Renal cortex interstitium (tissue), 11 donors: ENCODE data around the gene TTC33. TPM values are rescaled to one million over a fixed set of nuclear protein-coding genes. Genes with fewer than 3 reads are reported as not detected.
"Not testable (repeated sequence)": the region's sequence is repeated elsewhere in the genome, so short reads cannot be mapped to it uniquely, and the experiment has no call there.

Experiments
- DNase-seq, 11 donors: peaks; one replicate each; pipeline ENCODE4 v3.0.0-alpha.2; 2013; ENCODE audit warnings: low read depth in 9 of 11, low spot score in 4 of 11; ENCODE audit errors: extremely low read depth in 1 of 11
- polyA plus RNA-seq, 3 donors: library from polyadenylated mRNA; unstranded; fragments of 120-200 nt; gene quantifications; one replicate each; pipeline ENCODE4 v1.2.1, GENCODE V29; 2013; ENCODE audit not compliant: insufficient read length in 3 of 3

TTC33 gene
- polyA plus RNA-seq, 3 donors: 33.3 to 39.8 (median 34.2) TPM

- no peak for DNase-seq
These were observed 17.3 kb downstream of the TTC33 start for GRCh38 chr5:40738502-40738901.

- DNase-seq: peak in 7 of 11 donors; percentile 38 to 64 (median 44)
These were observed 19.5 kb downstream of the TTC33 start for GRCh38 chr5:40736103-40736875.

DNA sequence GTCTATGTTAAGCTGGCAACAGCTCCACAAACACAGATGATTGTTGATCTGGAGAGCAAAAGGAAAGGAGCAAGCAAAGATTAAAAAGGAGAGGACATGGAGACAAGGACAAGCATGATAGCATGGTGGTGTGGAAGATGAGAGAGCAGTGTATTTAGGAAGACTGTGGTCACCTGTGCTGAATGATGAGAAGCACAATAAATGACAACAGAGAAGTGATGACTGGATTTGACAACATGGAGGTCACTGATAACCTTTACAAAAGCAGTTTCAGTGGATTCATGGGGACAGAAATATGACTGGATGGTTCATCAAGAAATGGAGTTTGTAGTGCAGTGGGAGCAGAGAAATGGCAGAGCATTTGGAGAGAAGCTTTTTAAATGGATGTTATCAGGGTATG, 20.2 kb downstream of the TTC33 start:
- no peak for DNase-seq

DNA sequence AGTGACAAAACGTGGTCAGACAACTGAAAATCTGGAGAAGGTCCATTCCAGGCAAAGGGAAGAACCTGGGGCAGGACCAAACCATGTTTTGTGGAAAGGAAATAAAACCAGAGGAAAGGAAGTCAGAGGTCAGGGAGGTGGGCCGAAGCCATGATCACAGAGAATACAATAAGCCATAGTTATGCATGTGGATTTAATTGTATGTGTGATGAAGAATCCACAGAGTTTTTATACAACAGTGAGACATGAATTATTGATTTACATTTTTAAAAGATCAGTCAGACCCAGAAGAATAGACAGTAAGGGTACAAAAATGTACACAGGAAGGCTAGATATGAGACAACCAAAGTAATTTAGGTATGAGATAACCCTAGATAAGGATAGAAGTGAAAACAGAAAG, 20.8 kb downstream of the TTC33 start:
- no peak for DNase-seq

GRCh38 chr5:40733879-40734563, 21.7 kb downstream of the TTC33 start:
- DNase-seq: peak in 2 of 11 donors; percentile 18 to 33

GRCh38 chr5:40733434-40733833, 22.3 kb downstream of the TTC33 start:
- no peak for DNase-seq

DNA sequence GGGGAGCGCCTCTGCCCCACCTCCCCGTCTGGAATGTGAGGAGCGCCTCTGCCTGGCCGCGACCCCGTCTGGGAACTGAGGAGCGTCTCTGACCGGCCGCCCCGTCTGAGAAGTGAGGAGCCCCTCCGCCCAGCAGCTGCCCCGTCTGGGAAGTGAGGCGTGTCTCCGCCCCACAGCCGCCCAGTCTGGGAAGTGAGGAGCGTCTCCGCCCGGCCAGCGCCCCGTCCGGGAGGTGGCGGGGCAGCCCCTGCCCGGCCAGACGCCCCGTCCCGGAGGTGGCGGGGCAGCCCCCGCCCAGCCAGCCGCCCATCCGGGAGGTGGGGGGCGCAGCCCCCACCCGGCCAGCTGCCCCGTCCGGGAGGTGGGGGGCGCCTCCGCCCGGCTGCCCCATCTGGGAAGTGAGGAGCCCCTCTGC, 33.3 kb downstream of the TTC33 start:
- not testable (repeated sequence) for DNase-seq

DNA sequence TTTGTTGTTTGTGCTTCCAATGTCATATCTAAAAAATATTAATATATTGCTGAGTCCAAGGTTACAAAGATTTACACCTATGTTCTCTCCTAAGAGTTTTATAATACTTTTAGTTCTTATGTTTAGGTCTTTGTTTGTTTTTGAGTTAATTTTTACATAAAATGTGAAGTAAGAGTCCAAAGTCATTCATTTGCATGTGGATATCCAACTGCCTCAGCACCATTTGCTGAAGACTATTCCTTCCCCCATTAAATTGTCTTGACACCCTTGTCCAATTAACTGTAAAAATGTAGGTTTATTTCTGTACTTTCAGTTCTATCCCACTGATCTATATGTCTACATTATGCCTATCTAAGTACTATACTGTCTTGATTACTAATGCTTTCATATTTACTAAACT, 35.7 kb downstream of the TTC33 start:
- DNase-seq: no peak

- peak in 2 of 11 donors; percentile 4 to 13 for DNase-seq
These were observed 38.5 kb downstream of the TTC33 start for GRCh38 chr5:40717281-40717680.

DNA sequence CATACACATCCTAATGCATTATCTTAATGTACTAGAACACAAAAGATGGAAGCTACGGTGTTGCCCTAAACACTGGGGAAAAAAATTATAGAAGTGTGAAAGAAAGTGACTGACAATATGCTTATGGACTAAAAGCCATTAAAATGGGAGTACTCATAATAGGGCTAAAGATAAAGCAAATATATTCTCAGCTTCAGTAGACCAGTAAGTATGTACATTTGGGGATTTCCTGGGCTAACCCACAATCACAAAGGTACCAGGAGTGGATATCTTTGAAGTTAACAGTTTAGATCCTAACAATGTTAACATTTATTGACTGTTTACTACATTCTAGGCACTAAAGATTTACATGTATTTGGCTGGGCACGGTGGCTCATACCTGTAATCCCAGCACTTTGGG, 39.2 kb downstream of the TTC33 start:
- DNase-seq: no peak

DNA sequence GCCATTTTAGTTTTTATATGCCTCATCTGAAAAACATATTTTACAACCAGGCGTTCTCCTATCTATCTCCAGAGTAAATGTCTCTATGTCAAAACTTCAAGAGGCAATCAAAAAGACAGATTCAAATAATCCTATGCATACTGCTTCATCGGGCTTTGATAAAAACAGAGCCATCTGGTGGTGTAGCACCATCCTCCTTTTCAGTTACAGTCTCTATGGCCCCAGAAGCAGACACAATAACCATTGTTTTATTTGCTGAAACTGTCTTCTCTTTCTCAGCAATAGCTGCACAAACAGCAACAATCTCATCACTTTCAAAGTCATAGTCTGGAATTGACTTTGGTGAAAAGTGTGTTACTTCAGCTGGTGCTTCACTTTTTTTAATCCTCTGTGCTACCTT, 39.8 kb downstream of the TTC33 start:
- DNase-seq: no peak

- DNase-seq: no peak
These were observed 41.8 kb downstream of the TTC33 start for GRCh38 chr5:40714001-40714400.

GRCh38 chr5:40710575-40710974, 45.2 kb downstream of the TTC33 start:
- DNase-seq: not testable (repeated sequence)

DNA sequence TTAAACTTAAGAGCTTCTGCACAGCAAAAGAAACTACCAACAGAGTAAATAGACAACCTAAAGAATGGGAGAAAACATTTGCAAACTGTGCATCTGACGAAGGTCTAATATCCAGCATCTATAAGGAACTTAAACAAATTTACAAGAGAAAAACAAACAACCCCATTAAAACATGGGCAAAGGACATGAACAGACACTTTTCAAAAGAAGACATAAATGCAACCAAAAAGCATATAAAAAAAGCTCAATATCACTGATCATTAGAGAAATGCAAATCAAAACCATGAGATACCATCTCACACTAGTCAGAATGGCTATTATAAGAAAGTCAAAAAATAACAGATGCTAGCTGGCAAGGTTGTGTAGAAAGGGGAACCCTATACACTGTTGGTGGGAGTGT, 50.3 kb downstream of the TTC33 start:
- not testable (repeated sequence) for DNase-seq

DNA sequence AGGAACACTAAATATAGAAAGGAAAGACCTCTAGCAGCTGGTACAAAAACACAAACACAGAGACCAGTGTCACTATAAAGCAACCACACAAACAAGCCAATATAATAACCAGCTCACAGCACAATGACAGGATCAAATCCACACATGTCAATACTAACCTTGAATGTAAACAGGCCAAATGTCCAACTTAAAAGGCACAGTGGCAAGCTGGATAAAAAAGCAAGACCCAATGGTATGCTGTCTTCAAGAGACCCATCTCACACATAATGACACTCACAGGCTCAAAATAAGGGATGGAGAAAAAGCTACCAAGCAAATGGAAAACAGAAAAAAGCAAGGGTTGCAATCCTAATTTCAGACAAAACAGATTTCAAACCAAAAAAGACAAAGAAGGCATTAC, 53.7 kb downstream of the TTC33 start:
- not testable (repeated sequence) for DNase-seq

- no peak for DNase-seq
These were observed 55.5 kb downstream of the TTC33 start for GRCh38 chr5:40700116-40700782.

GRCh38 chr5:40694433-40694832, 61.3 kb downstream of the TTC33 start:
- DNase-seq: no peak

- DNase-seq: no peak
These were observed 63.9 kb downstream of the TTC33 start for GRCh38 chr5:40691894-40692293.

- DNase-seq: no peak
These were observed 65.5 kb downstream of the TTC33 start for GRCh38 chr5:40690267-40690666.

- DNase-seq: no peak
These were observed 66.3 kb downstream of the TTC33 start for GRCh38 chr5:40689438-40689837.
